ENCODE measurements around the gene COPA.

COPA gene

GRCh38 chr1:160264795-160265307 is 78.2 kb downstream of the COPA start:
- no peak for DNase-seq (ENCODE audit: low read depth)

- DNase-seq (ENCODE audit: low read depth) = peak; percentile 94
Observed at GRCh38 chr1:160261893-160262794, 80.9 kb downstream of the COPA start, which contains the start of gene DCAF8. Gene DCAF8, minus strand, starts transcription at chr1:160262549. Its CDS starts 18,541 bp downstream, at chr1:160244008.

GRCh38 chr1:160261556-160261892 is 81.5 kb downstream of the COPA start:
- peak; percentile 39 for DNase-seq (ENCODE audit: low read depth)

- DNase-seq (ENCODE audit: low read depth) = no peak
Observed at GRCh38 chr1:160260406-160261382, 82.4 kb downstream of the COPA start.

- DNase-seq (ENCODE audit: low read depth) = no peak
Observed at GRCh38 chr1:160258177-160258798, 84.8 kb downstream of the COPA start.

- DNase-seq (ENCODE audit: low read depth) = no peak
Observed at GRCh38 chr1:160257411-160258015, 85.5 kb downstream of the COPA start.

GRCh38 chr1:160256396-160257046 is 86.5 kb downstream of the COPA start:
- DNase-seq (ENCODE audit: low read depth) = no peak

GRCh38 chr1:160255781-160256300 is 87.2 kb downstream of the COPA start:
- DNase-seq (ENCODE audit: low read depth) = no peak

GRCh38 chr1:160251687-160252526 is 91.1 kb downstream of the COPA start:
- peak; percentile 25 for DNase-seq (ENCODE audit: low read depth)

GRCh38 chr1:160251011-160251410 is 92.0 kb downstream of the COPA start:
- no peak for DNase-seq (ENCODE audit: low read depth)

GRCh38 chr1:160247053-160247452 is 96.0 kb downstream of the COPA start:
- no peak for DNase-seq (ENCODE audit: low read depth)

- no peak for DNase-seq (ENCODE audit: low read depth)
Observed at GRCh38 chr1:160245434-160245833, 97.6 kb downstream of the COPA start.

- no peak for DNase-seq (ENCODE audit: low read depth)
Observed at GRCh38 chr1:160244209-160244608, 98.8 kb downstream of the COPA start.

GRCh38 chr1:160243767-160244166 is 99.3 kb downstream of the COPA start:
- DNase-seq (ENCODE audit: low read depth) = no peak

GRCh38 chr1:160239582-160240299 is 103.3 kb downstream of the COPA start:
- no peak for DNase-seq (ENCODE audit: low read depth)

Measured in CMK (cell line).